Parathyroid adenoma (tissue), 2 donors: ENCODE data around the gene LEFTY2.
"Not testable (repeated sequence)": the region's sequence is repeated elsewhere in the genome, so short reads cannot be mapped to it uniquely, and the experiment has no call there.

Experiments used
- H2AFZ ChIP-seq: fragments of 300-600 bp; sonication (generic); one replicate; pipeline ENCODE4 v1.7.0; 2017; ENCODE audit warnings: antibody characterized with exemption, mild to moderate bottlenecking
- H3K27ac ChIP-seq: fragments of 300-600 bp; sonication (generic); one replicate; pipeline ENCODE4 v1.7.0; 2017
- H3K27me3 ChIP-seq: fragments of 300-600 bp; sonication (generic); one replicate; pipeline ENCODE4 v1.7.0; 2017; ENCODE audit warnings: low read length; ENCODE audit not compliant: control insufficient read depth, insufficient read depth
- H3K36me3 ChIP-seq: fragments of 300-600 bp; sonication (generic); one replicate; pipeline ENCODE4 v1.7.0; 2017; ENCODE audit warnings: low read length; ENCODE audit not compliant: control insufficient read depth, insufficient read depth
- H3K4me1 ChIP-seq: fragments of 300-600 bp; sonication (generic); one replicate; pipeline ENCODE4 v1.7.0; 2017; ENCODE audit warnings: control low read depth
- H3K4me2 ChIP-seq: fragments of 300-600 bp; sonication (generic); one replicate; pipeline ENCODE4 v1.7.0; 2017; ENCODE audit warnings: low read length
- H3K4me3 ChIP-seq: fragments of 300-600 bp; sonication (generic); one replicate; pipeline ENCODE4 v1.7.0; 2017; ENCODE audit warnings: low read depth, low read length
- H3K79me2 ChIP-seq: fragments of 300-600 bp; sonication (generic); one replicate; pipeline ENCODE4 v1.7.0; 2017; ENCODE audit warnings: control low read depth
- H3K9ac ChIP-seq: fragments of 300-600 bp; sonication (generic); one replicate; pipeline ENCODE4 v1.7.0; 2017; ENCODE audit warnings: mild to moderate bottlenecking
- H3K9me3 ChIP-seq: fragments of 300-600 bp; sonication (generic); one replicate; pipeline ENCODE4 v1.7.0; 2017; ENCODE audit warnings: low read length; ENCODE audit not compliant: control insufficient read depth
- CTCF ChIP-seq: fragments of 300-600 bp; sonication (generic); IDR thresholded peaks from one replicate; pipeline ENCODE4 v1.7.0; 2017; ENCODE audit warnings: antibody characterized with exemption, mild to moderate bottlenecking
- donor health status: primary hyperparathyroidism.

Gene LEFTY2

GRCh38 chr1:225888289-225888897, 52.6 kb downstream of the LEFTY2 start:
- no peak for TF ChIP-seq CTCF
- no peak overlapping the region for H2AFZ ChIP-seq
- H3K79me2 ChIP-seq: no peaks in the 10 kb centered on the region
- no peak overlapping the region for H3K9ac ChIP-seq
- no peak overlapping the region for H3K4me3 ChIP-seq
- H3K9me3 ChIP-seq: no peaks in the 10 kb centered on the region
- H3K4me2 ChIP-seq: no peak overlapping the region
- H3K36me3 ChIP-seq: no peaks in the 10 kb centered on the region
- H3K27ac ChIP-seq: no peak overlapping the region
- no peaks in the 10 kb centered on the region for H3K4me1 ChIP-seq
- no peaks in the 10 kb centered on the region for H3K27me3 ChIP-seq

GRCh38 chr1:225887554-225888288, 53.3 kb downstream of the LEFTY2 start:
- H3K36me3 ChIP-seq, H3K9me3 ChIP-seq, H2AFZ ChIP-seq, H3K4me1 ChIP-seq, H3K4me2 ChIP-seq, H3K4me3 ChIP-seq, H3K9ac ChIP-seq, H3K27ac ChIP-seq, H3K79me2 ChIP-seq, H3K27me3 ChIP-seq: not testable (repeated sequence)

GRCh38 chr1:225887030-225887314, 54.0 kb downstream of the LEFTY2 start:
- Histone ChIP-seq H3K27ac (no peak overlapping the region), H3K27me3 (no peaks in the 10 kb centered on the region), H2AFZ (no peak overlapping the region), H3K4me2 (no peak overlapping the region), H3K9ac (no peak overlapping the region), H3K9me3 (no peaks in the 10 kb centered on the region), H3K36me3 (no peaks in the 10 kb centered on the region), H3K4me3 (no peak overlapping the region), H3K79me2 (no peaks in the 10 kb centered on the region), H3K4me1 (no peaks in the 10 kb centered on the region)
- TF ChIP-seq CTCF: no peak
